K562 (cell line): ENCODE measurements around the gene MAML1. TPM values are rescaled to one million over a fixed set of nuclear protein-coding genes. Genes with fewer than 3 reads are reported as not detected.

Experiments used
- BACH1 ChIP-seq: fragments of 200-800 bp; sonication (Bioruptor generic); IDR thresholded peaks from 2 replicates; pipeline ENCODE4 v1.6.1; 2016; ENCODE audit warnings: missing genetic modification characterization, missing compliant biosample characterization
- C11orf30 ChIP-seq: fragments of 450-650 bp; IDR thresholded peaks from 2 replicates; pipeline ENCODE4 v1.6.1; 2016; ENCODE audit warnings: low read depth, mild to moderate bottlenecking
- CREBBP ChIP-seq: IDR thresholded peaks from one replicate; pipeline ENCODE4 v1.6.1; 2012; ENCODE audit warnings: low read depth, mild to moderate bottlenecking, control low read depth, inconsistent platforms, low read length
- EHMT2 ChIP-seq: fragments of 450-650 bp; IDR thresholded peaks from 2 replicates; pipeline ENCODE4 v1.6.1; 2018; ENCODE audit warnings: antibody characterized with exemption
- EZH2 ChIP-seq: IDR thresholded peaks from 2 replicates; pipeline ENCODE4 v1.6.1; 2012; ENCODE audit warnings: low read depth, mild to moderate bottlenecking, inconsistent platforms, low read length, borderline replicate concordance
- FOS ChIP-seq: IDR thresholded peaks from 3 replicates; pipeline ENCODE4 v1.6.1; 2011; ENCODE audit not compliant: insufficient read length; ENCODE audit errors: extremely low read depth
- FOXP1 ChIP-seq: sonication (generic); formaldehyde crosslinking; IDR thresholded peaks from 2 replicates; pipeline ENCODE4 v1.8.0; 2022; ENCODE audit warnings: mild to moderate bottlenecking, missing genetic modification reagents
- GABPB2 ChIP-seq: fragments of 250-450 bp; sonication (Bioruptor Pico); conservative IDR thresholded peaks from 2 replicates; pipeline ENCODE4 v1.5.1; 2021; ENCODE audit warnings: mild to moderate bottlenecking
- MLX ChIP-seq, 2 experiments: fragments of 450-650 bp in 1 of 2; sonication (generic) in 1 of 2; formaldehyde crosslinking; conservative IDR thresholded peaks; 2 replicates each; pipeline versions ENCODE4 v1.4.0 to v1.8.1; 2020 to 2022; ENCODE audit warnings: mild to moderate bottlenecking in 1 of 2, missing genetic modification reagents in 1 of 2
- NCOA2 ChIP-seq, 2 experiments: fragments of 450-650 bp; IDR thresholded peaks; 2 replicates each; pipeline ENCODE4 v1.6.1; 2018; ENCODE audit warnings: mild to moderate bottlenecking in 2 of 2, moderate library complexity in 1 of 2; ENCODE audit not compliant: partially characterized antibody in 2 of 2
- RBM15 ChIP-seq: fragments of 200-400 bp; formaldehyde crosslinking; IDR thresholded peaks from 2 replicates; pipeline ENCODE4 v1.6.1; 2018; ENCODE audit warnings: mild to moderate bottlenecking, low read length, moderate library complexity; ENCODE audit not compliant: insufficient read depth
- RBM39 ChIP-seq: fragments of 200-400 bp; formaldehyde crosslinking; optimal IDR thresholded peaks from 2 replicates; pipeline ENCODE3; 2018; ENCODE audit warnings: low read depth, low read length
- SMARCE1 ChIP-seq: fragments of 450-650 bp; IDR thresholded peaks from 2 replicates; pipeline ENCODE4 v1.7.1; 2016; ENCODE audit warnings: mild to moderate bottlenecking
- THRAP3 ChIP-seq: fragments of 450-650 bp; IDR thresholded peaks from 2 replicates; pipeline ENCODE4 v1.6.1; 2016; ENCODE audit warnings: mild to moderate bottlenecking, inconsistent platforms, borderline replicate concordance
- ZBTB49 ChIP-seq: sonication (generic); formaldehyde crosslinking; IDR thresholded peaks from 2 replicates; pipeline ENCODE4 v1.8.0; 2022; ENCODE audit warnings: missing genetic modification reagents, mild to moderate bottlenecking, borderline replicate concordance
- ZKSCAN3 ChIP-seq: fragments of 250-450 bp; sonication (Bioruptor Pico); IDR thresholded peaks from 2 replicates; pipeline ENCODE4 v1.4.0; 2020
- ZNF398 ChIP-seq: fragments of 250-450 bp; sonication (Bioruptor Pico); IDR thresholded peaks from 2 replicates; pipeline ENCODE4 v1.8.0; 2021; ENCODE audit warnings: moderate library complexity, mild to moderate bottlenecking, inconsistent platforms
- polyA plus RNA-seq, 8 experiments: library from polyadenylated mRNA; depleted of rRNA in 4 of 8; stranded (reverse) in 5 of 8; unstranded in 3 of 8; fragments of >200 nt; fragmentation: Nextera tagmentation in 2 of 8; fragmentation: Illumina TruSeq in 1 of 8; extraction: Ambion mirVana in 2 of 8; extraction: Trizol in 1 of 8; gene quantifications; 2 replicates each; pipeline versions ENCODE4 v1.2.1 to v1.2.3, GENCODE V29; 2011 to 2014; ENCODE audit warnings: inconsistent platforms in 1 of 8, missing spikeins in 1 of 8
- total RNA-seq, 7 experiments: library from RNA; depleted of rRNA in 6 of 7; stranded (reverse); fragments of >200 nt in 6 of 7; fragmentation: Illumina TruSeq in 2 of 7; extraction: Trizol in 2 of 7; gene quantifications; 2 replicates each; pipeline versions ENCODE4 v1.2.1 to v1.2.3, GENCODE V29; 2011 to 2021; ENCODE audit warnings: low replicate concordance in 1 of 7
- TF ChIP-seq, protein P1 (sequence below): fragments of 250-450 bp; sonication (Bioruptor Pico); IDR thresholded peaks from 2 replicates; pipeline ENCODE4 v1.4.0; 2020

The MAML1 gene
- total and polyA plus RNA-seq, 9 of the 15 experiments (the other 6 are each of a cell fraction or from before 2014, with no cell fraction given), result 0.32 to 18.4 (median 7.0) TPM

DNA sequence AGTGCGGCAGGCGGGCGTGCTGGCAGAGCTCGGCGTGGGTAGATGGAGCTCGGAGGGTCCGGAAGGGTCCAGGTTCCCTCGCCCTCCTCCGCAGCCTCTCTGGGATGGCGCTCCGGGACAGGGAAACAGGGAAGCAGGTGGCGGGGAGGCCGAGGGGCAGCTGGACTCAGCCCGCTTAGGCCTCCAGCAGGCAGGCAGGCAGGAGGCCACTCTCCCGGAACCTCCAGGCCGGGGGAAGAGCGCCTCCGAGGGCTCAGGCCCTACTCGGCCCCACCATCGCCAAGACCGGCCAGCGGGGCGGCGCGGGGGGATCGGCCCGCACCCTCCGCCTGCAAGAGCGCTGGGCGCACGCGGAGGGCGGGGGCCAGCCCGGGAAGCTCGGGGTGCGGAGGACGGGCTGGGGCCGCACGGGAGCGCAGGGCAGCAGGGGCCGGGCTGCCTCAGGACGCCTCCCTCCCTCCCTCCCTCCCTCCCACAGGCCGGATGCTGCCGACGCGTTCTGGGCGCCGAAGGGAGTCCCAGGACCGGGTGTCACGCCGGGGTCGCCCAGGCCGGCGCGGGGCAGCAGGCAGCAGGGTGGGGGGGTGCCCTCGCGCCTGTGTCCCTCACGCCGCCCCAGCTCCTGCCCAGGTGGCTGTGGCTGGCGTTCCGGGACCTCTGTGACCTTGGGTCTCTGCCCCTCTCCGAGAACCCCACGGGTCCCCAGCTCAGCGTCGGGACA, 73.1 kb downstream of the MAML1 start (continued):
- TF ChIP-seq, protein P1, sequence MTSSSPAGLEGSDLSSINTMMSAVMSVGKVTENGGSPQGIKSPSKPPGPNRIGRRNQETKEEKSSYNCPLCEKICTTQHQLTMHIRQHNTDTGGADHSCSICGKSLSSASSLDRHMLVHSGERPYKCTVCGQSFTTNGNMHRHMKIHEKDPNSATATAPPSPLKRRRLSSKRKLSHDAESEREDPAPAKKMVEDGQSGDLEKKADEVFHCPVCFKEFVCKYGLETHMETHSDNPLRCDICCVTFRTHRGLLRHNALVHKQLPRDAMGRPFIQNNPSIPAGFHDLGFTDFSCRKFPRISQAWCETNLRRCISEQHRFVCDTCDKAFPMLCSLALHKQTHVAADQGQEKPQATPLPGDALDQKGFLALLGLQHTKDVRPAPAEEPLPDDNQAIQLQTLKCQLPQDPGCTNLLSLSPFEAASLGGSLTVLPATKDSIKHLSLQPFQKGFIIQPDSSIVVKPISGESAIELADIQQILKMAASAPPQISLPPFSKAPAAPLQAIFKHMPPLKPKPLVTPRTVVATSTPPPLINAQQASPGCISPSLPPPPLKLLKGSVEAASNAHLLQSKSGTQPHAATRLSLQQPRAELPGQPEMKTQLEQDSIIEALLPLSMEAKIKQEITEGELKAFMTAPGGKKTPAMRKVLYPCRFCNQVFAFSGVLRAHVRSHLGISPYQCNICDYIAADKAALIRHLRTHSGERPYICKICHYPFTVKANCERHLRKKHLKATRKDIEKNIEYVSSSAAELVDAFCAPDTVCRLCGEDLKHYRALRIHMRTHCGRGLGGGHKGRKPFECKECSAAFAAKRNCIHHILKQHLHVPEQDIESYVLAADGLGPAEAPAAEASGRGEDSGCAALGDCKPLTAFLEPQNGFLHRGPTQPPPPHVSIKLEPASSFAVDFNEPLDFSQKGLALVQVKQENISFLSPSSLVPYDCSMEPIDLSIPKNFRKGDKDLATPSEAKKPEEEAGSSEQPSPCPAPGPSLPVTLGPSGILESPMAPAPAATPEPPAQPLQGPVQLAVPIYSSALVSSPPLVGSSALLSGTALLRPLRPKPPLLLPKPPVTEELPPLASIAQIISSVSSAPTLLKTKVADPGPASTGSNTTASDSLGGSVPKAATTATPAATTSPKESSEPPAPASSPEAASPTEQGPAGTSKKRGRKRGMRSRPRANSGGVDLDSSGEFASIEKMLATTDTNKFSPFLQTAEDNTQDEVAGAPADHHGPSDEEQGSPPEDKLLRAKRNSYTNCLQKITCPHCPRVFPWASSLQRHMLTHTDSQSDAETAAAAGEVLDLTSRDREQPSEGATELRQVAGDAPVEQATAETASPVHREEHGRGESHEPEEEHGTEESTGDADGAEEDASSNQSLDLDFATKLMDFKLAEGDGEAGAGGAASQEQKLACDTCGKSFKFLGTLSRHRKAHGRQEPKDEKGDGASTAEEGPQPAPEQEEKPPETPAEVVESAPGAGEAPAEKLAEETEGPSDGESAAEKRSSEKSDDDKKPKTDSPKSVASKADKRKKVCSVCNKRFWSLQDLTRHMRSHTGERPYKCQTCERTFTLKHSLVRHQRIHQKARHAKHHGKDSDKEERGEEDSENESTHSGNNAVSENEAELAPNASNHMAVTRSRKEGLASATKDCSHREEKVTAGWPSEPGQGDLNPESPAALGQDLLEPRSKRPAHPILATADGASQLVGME (CRISPR knock-in tag), result no peak
- TF ChIP-seq C11orf30, result no peak
- no peak for TF ChIP-seq NCOA2 (IDR thresholded peaks at IDR 0.05; ENCODE audit: partially characterized antibody in 2 of 2)
- TF ChIP-seq EZH2, result no peak
- no peak for TF ChIP-seq ZNF398 (CRISPR knock-in tag)
- TF ChIP-seq SMARCE1, result no peak
- TF ChIP-seq EHMT2, result no peak
- no peak for TF ChIP-seq THRAP3
- TF ChIP-seq MLX (CRISPR knock-in tag; conservative IDR thresholded peaks at IDR 0.05), result no peak
- no peak for TF ChIP-seq ZBTB49 (CRISPR knock-in tag)
- TF ChIP-seq RBM15, result no peak
- TF ChIP-seq BACH1 (tag), result no peak
- TF ChIP-seq FOS, result no peak
- TF ChIP-seq CREBBP, result no peak
- TF ChIP-seq FOXP1, result peak; percentile 81
- TF ChIP-seq GABPB2 (CRISPR knock-in tag), result no peak
- no peak for TF ChIP-seq RBM39
- TF ChIP-seq ZKSCAN3, result no peak
